Posterior cingulate gyrus (tissue), 11 donors: ENCODE data around the gene ANXA9.

ENCODE experiments used
- DNase-seq, 10 donors: peaks; one replicate each; pipeline versions ENCODE4 v3.0.0 to v3.0.0-alpha.2; 2020 to 2021; ENCODE audit warnings: mixed read lengths in 3 of 10
- intact Hi-C: fragments of 100-400 bp; cut with DNase I; formaldehyde crosslinking; loops from one replicate; pipeline ENCODE4 v1.15.1; 2023

The ANXA9 gene

GRCh38 chr1:150981805-150982712, at the start of gene ANXA9:
Gene ANXA9, plus strand, starts transcription at chr1:150982292. Its CDS starts 814 bp downstream, at chr1:150983106.
- intact Hi-C loops, result loop anchor here (5.0 kb wide), 1 partner anchor 105 kb away; the partner anchor contains the start of gene ARNT
- no peak for DNase-seq

- no peak for DNase-seq
- intact Hi-C loops, result no loop called here
Measured at GRCh38 chr1:150944856-150945255, 37.2 kb upstream of the ANXA9 start.

GRCh38 chr1:150954708-150955107, 27.4 kb upstream of the ANXA9 start:
- DNase-seq, result no peak
- intact Hi-C loops, result no loop called here

GRCh38 chr1:150955280-150955679, 26.8 kb upstream of the ANXA9 start:
- intact Hi-C loops, result no loop called here
- no peak for DNase-seq

GRCh38 chr1:150957666-150958065, 24.4 kb upstream of the ANXA9 start:
- DNase-seq, result no peak
- intact Hi-C loops, result no loop called here

GRCh38 chr1:150960646-150961045, 21.4 kb upstream of the ANXA9 start:
- DNase-seq, result peak in 1 of 10 donors; percentile 12
- intact Hi-C loops, result no loop called here

- intact Hi-C loops, result no loop called here
- DNase-seq, result no peak
Measured at GRCh38 chr1:150961756-150962155, 20.3 kb upstream of the ANXA9 start.

GRCh38 chr1:150963321-150964163, 18.6 kb upstream of the ANXA9 start:
- intact Hi-C loops, result no loop called here
- peak in 1 of 10 donors; percentile 40 for DNase-seq

GRCh38 chr1:150964164-150964489, 18.0 kb upstream of the ANXA9 start:
- DNase-seq, result peak in 1 of 10 donors; percentile 44
- intact Hi-C loops, result no loop called here

GRCh38 chr1:150965605-150966004, 16.5 kb upstream of the ANXA9 start:
- intact Hi-C loops, result no loop called here
- DNase-seq, result peak in 1 of 10 donors; percentile 55

GRCh38 chr1:150966011-150966410, 16.1 kb upstream of the ANXA9 start:
- DNase-seq, result peak in 2 of 10 donors; percentile 33 to 82
- intact Hi-C loops, result no loop called here

- intact Hi-C loops, result no loop called here
- DNase-seq, result peak in 1 of 10 donors; percentile 63
Measured at GRCh38 chr1:150967936-150968335, 14.2 kb upstream of the ANXA9 start.

GRCh38 chr1:150968491-150968890, 13.6 kb upstream of the ANXA9 start:
- intact Hi-C loops, result no loop called here
- DNase-seq, result peak; percentile 35 to 96 (median 70)

- intact Hi-C loops, result no loop called here
- peak in 1 of 10 donors; percentile 15 for DNase-seq
Measured at GRCh38 chr1:150969626-150970025, 12.5 kb upstream of the ANXA9 start.

- intact Hi-C loops, result no loop called here
- DNase-seq, result peak in 5 of 10 donors; percentile 38 to 84 (median 47)
Measured at GRCh38 chr1:150970808-150971582, 11.1 kb upstream of the ANXA9 start.

- intact Hi-C loops, result no loop called here
- peak in 1 of 10 donors; percentile 62 for DNase-seq
Measured at GRCh38 chr1:150971583-150972416, 10.3 kb upstream of the ANXA9 start.

- peak in 1 of 10 donors; percentile 51 for DNase-seq
- intact Hi-C loops, result no loop called here
Measured at GRCh38 chr1:150972417-150972940, 9.6 kb upstream of the ANXA9 start.

- DNase-seq, result peak in 2 of 10 donors; percentile 84 to 87
- intact Hi-C loops, result no loop called here
Measured at GRCh38 chr1:150973258-150973835, 8.7 kb upstream of the ANXA9 start.
